Transverse colon (tissue), 4 donors: ENCODE results near the gene PTS. TPM values are rescaled to one million over a fixed set of nuclear protein-coding genes. Genes with fewer than 3 reads are reported as not detected.

Source experiments
- DNase-seq: peaks from one replicate; pipeline ENCODE4 v3.0.0-alpha.2; 2019
- H3K27ac ChIP-seq, 4 donors: fragments of 200-600 bp; sonication (generic); 2 replicates each; pipeline ENCODE4 v1.5.1; 2016 to 2018; ENCODE audit warnings: inconsistent platforms in 4 of 4
- H3K27me3 ChIP-seq: fragments of 200-600 bp; sonication (generic); 2 replicates; pipeline ENCODE4 v1.5.1; 2017; ENCODE audit warnings: inconsistent platforms
- H3K36me3 ChIP-seq, 4 donors: fragments of 200-600 bp; sonication (generic); 2 replicates each; pipeline ENCODE4 v1.5.1; 2017 to 2019; ENCODE audit warnings: inconsistent platforms in 4 of 4
- H3K4me1 ChIP-seq, 4 donors: fragments of 200-600 bp; sonication (generic); 2 replicates each; pipeline ENCODE4 v1.5.1; 2017 to 2020; ENCODE audit warnings: inconsistent platforms in 4 of 4
- H3K4me3 ChIP-seq, 4 donors: fragments of 200-600 bp; sonication (generic); 1 replicate in 1 of 4; 2 replicates in 3 of 4; pipeline versions ENCODE4 v1.5.1 to v1.6.1; 2017 to 2019; ENCODE audit warnings: inconsistent platforms in 4 of 4
- H3K9me3 ChIP-seq, 2 donors: fragments of 200-600 bp; sonication (generic); 2 replicates each; pipeline ENCODE4 v1.5.1; 2017 to 2019; ENCODE audit warnings: inconsistent platforms in 2 of 2
- EP300 ChIP-seq: sonication (generic); formaldehyde crosslinking; IDR thresholded peaks from one replicate; pipeline ENCODE4 v1.6.1; 2017; ENCODE audit warnings: antibody characterized with exemption, low read depth
- POLR2A ChIP-seq: fragments of 450-650 bp; IDR thresholded peaks from one replicate; pipeline ENCODE4 v1.6.1; 2016; ENCODE audit warnings: antibody characterized with exemption, mild to moderate bottlenecking, moderate library complexity
- POLR2AphosphoS5 ChIP-seq, 3 donors: sonication (generic); formaldehyde crosslinking; IDR thresholded peaks; one replicate each; pipeline ENCODE4 v1.6.1; 2016; ENCODE audit warnings: antibody characterized with exemption in 3 of 3
- WGBS, 2 donors: methylation state at CpG; one replicate each; pipeline ENCODE4 v1.1.5; 2018; ENCODE audit warnings: low coverage in 1 of 2; 5-methylcytosine and 5-hydroxymethylcytosine counted together
- in situ Hi-C, 4 donors: fragments of 200-750 bp; cut with MboI; loops; one replicate each; pipeline versions ENCODE4 v1.15.0 to v1.15.1; 2017; ENCODE audit warnings: low sequenced_read_pairs in 3 of 4, low pct_ligation_motif_present in 1 of 4, low pct_unique_long_range_greater_than_20kb in 1 of 4
- intact Hi-C: fragments of 100-400 bp; cut with DNase I; formaldehyde crosslinking; loops from one replicate; pipeline ENCODE4 v1.15.1; 2023; ENCODE audit warnings: low total_unique reads
- total RNA-seq, 4 donors: library from RNA; depleted of rRNA; stranded (reverse); fragments of >200 nt; gene quantifications; one replicate each; pipeline ENCODE4 v1.1.0, GENCODE V29; 2016
- TF ChIP-seq, protein P1 (sequence below), 5 experiments: fragments of 200-600 bp in 3 of 5; fragments of 450-650 bp in 2 of 5; sonication (generic) in 3 of 5; IDR thresholded peaks; 1 replicate in 2 of 5; 2 replicates in 3 of 5; pipeline ENCODE4 v1.5.1; 2016 to 2017; ENCODE audit warnings: antibody characterized with exemption in 5 of 5, inconsistent platforms in 3 of 5, mild to moderate bottlenecking in 2 of 5, moderate library complexity in 1 of 5

PTS gene
- total RNA-seq, 4 donors from 2014 or later: 9.7 to 29.1 (median 18.7) TPM

DNA sequence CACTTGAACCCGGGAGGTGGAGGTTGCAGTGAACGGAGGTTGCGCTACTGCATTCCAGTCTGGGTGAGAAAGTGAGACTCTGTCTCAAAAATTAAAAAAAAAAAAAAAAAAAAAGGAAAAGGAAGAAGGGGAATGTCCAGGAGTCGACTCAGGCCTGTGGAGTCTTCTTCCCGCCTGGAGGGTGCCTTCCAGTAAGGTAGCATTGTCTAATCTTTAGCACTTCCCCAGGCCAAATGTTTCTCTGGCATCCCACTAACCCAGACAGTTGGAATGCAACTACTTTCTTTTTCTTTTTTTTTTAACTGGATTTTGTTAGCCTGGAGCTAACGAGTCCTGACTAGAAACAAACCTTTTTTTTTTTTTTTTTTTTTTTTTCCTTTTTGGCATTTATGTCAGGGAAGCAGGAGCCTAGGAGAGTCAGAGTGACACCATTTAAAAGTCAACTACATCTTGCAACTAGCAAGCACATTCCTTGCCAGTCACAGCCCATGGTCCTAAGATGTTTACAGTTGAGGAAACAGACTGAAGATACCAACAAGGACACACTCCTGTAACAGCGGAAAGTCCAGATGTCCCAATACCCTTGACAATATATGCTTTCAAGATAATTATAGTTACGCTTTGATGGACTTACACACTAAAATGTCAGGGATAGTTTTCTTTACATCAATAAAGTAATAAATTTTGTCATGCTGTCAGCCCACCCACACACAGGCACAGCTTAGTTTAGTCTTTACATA, 23.8 kb downstream of the PTS start:
- Histone ChIP-seq H3K4me1 (no peaks in the 10 kb centered on the region), H3K27me3 (no peaks in the 10 kb centered on the region), H3K27ac (no peak overlapping the region), H3K36me3 (no peaks in the 10 kb centered on the region), H3K9me3 (no peaks in the 10 kb centered on the region), H3K4me3 (no peak overlapping the region)
- 87% methylated on average over 7 to 8 of the region's 8 CpGs for WGBS, 2 donors
- intact Hi-C loops (no loop called here), in situ Hi-C loops (no loop called here)
- DNase-seq: no peak
- no peak for TF ChIP-seq EP300
- TF ChIP-seq, protein P1, sequence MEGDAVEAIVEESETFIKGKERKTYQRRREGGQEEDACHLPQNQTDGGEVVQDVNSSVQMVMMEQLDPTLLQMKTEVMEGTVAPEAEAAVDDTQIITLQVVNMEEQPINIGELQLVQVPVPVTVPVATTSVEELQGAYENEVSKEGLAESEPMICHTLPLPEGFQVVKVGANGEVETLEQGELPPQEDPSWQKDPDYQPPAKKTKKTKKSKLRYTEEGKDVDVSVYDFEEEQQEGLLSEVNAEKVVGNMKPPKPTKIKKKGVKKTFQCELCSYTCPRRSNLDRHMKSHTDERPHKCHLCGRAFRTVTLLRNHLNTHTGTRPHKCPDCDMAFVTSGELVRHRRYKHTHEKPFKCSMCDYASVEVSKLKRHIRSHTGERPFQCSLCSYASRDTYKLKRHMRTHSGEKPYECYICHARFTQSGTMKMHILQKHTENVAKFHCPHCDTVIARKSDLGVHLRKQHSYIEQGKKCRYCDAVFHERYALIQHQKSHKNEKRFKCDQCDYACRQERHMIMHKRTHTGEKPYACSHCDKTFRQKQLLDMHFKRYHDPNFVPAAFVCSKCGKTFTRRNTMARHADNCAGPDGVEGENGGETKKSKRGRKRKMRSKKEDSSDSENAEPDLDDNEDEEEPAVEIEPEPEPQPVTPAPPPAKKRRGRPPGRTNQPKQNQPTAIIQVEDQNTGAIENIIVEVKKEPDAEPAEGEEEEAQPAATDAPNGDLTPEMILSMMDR (IDR thresholded peaks at IDR 0.05): no peak
- TF ChIP-seq POLR2AphosphoS5 (IDR thresholded peaks at IDR 0.05): no peak
- no peak for TF ChIP-seq POLR2A

DNA sequence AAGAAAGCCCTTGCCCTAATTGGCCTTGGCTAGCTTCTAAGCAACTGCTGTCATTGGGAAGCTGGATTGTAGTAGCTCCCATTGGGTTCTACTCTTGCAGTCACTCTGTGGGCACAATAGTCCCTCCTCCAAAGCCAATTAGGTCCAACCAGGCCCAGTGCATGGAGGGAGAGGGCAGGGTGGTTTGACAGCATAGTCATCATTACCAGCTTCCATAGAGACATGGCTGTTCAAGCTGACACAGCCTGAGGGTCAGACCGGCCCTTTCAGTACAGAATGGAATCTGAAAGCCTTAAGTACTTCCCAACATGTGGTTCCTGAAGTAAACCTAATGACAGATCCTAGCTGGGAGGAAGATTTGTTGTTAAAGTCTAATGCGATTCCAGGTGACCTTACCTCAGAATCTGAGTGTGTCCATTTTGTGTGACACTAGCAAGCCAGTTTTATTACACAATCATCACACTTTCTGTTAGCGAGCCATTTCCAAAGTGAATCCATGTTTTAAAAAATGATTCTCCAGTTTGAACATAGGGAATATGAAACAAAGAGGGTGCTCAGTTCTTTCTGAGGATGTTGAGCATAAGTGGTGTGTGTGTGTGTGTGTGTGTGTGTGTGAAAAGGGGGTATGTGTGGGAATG, 27.5 kb downstream of the PTS start:
- TF ChIP-seq POLR2AphosphoS5 (IDR thresholded peaks at IDR 0.05): no peak
- no peak for TF ChIP-seq POLR2A
- no peak for TF ChIP-seq EP300
- in situ Hi-C loops (no loop called here), intact Hi-C loops (no loop called here)
- Histone ChIP-seq H3K4me3 (no peak overlapping the region), H3K36me3 (no peaks in the 10 kb centered on the region), H3K4me1 (no peaks in the 10 kb centered on the region), H3K27ac (no peak overlapping the region), H3K27me3 (no peaks in the 10 kb centered on the region), H3K9me3 (no peaks in the 10 kb centered on the region)
- WGBS, 2 donors: 96 to 100% methylated on average over 1 to 3 of the region's 3 CpGs
- no peak for DNase-seq

DNA sequence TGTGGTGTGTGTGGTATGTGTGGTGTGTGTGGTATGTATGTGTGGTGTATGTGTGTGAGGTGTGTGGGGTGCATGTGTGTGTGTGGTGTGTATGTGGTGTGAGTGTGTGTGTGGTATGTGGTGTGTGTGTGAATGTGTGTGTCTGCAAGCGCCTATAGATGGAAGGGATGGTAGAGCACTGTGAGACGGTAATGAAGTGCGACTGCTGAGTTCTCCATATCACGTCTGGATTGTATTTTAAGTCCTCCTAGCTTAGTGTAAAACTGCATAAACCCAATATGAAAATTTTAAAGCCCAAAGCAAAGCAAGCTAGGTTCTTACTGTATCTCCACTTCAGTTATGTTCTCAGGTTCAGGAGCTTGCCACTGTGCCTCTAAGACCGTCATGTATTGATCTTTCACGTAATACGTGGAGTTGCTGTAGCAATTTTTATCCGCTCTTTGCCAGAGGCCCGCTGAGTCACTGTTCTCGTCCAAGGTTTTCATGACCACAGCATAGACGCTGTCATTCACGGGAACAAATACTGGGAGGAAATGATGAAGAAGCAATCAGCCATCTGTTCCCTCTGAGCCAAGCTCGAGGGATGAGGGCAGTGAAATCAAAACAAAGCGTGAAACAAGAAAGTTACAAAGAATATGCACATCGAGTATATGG, 29.0 kb downstream of the PTS start:
- H3K4me3 ChIP-seq: no peak overlapping the region
- no peaks in the 10 kb centered on the region for H3K9me3 ChIP-seq
- DNase-seq: no peak
- H3K4me1 ChIP-seq: no peaks in the 10 kb centered on the region
- TF ChIP-seq POLR2AphosphoS5 (IDR thresholded peaks at IDR 0.05) (no peak), EP300 (no peak), POLR2A (no peak)
- TF ChIP-seq, protein P1 (IDR thresholded peaks at IDR 0.05): no peak
- no peaks in the 10 kb centered on the region for H3K27me3 ChIP-seq
- H3K36me3 ChIP-seq: no peaks in the 10 kb centered on the region
- in situ Hi-C loops (no loop called here), intact Hi-C loops (no loop called here)
- no peak overlapping the region for H3K27ac ChIP-seq
- WGBS, 2 donors: 69 to 78% methylated on average over 11 to 15 of the region's 15 CpGs

DNA sequence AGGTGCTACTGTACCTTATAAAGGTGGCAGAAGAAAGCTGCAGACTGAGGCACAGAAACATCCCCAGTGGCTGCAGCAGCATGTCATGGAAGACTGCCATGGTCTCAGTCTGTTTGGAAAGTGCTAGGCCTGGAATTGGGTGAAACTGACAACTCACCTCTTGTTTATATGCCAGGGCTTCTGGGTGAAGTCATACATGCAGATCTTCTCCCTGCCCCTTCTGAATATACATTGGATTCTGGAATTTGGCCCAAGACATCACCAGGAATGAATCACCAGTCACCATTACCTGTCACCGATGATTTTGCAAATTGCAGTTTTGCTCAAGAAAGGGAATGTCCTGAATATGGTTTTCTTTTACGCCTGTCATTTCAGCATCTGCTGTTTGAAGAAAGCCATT, 34.3 kb downstream of the PTS start, which contains the start of gene PLET1:
Gene PLET1 (minus strand): TSS at position 371 of the 400 bp plus-strand sequence. CDS start 271 bp downstream, at position 100.
- DNase-seq: no peak
- no peak within 1 kb of the TSS for H3K4me3 ChIP-seq
- H3K27ac ChIP-seq: no peak within 1 kb of the TSS
- intact Hi-C loops (no loop called here), in situ Hi-C loops (no loop called here)
- 97 to 100% methylated on average over 2 of the region's 2 CpGs for WGBS, 2 donors
- H3K9me3 ChIP-seq: no peaks in the 10 kb centered on the region
- H3K4me1 ChIP-seq: no peaks in the 10 kb centered on the region
- no peaks in the 10 kb centered on the region for H3K36me3 ChIP-seq
- no peak for TF ChIP-seq POLR2A
- H3K27me3 ChIP-seq: no peaks in the 10 kb centered on the region
